Kasumi-1 (cell line): Measurements from ENCODE around the gene SLC34A3.

ENCODE experiments used
- DNase-seq, 2 experiments: peaks; one replicate each; lab custom pipeline; 2025; lab: John Stamatoyannopoulos, UW

Gene SLC34A3

GRCh38 chr9:137230705-137231371, at the start of gene SLC34A3:
TSS of gene SLC34A3 (plus strand) at chr9:137230901. CDS start at chr9:137231703, 802 bp downstream.
- DNase-seq, result no peak

DNA sequence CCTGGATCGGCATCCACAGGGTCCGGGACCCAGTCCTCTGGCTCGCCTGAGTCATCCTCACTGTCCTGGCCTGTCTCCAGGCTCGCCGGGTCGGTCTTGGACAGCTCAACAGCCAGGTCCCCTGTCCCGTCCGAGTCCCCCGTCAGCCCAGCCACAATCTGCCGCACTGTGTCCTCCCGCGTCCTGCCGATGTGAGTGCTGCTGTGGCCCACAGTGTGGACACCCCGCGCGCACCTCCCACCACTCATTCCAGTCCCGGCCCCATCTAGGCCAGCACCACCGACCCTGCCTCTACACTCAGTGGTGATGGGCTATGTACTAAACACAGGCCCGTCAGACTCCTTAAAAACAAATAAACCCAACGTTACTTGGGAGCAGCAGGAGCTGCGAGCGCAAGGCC, 49.0 kb upstream of the SLC34A3 start:
- no peak for DNase-seq

GRCh38 chr9:137182836-137183235, 47.9 kb upstream of the SLC34A3 start:
- no peak for DNase-seq

DNA sequence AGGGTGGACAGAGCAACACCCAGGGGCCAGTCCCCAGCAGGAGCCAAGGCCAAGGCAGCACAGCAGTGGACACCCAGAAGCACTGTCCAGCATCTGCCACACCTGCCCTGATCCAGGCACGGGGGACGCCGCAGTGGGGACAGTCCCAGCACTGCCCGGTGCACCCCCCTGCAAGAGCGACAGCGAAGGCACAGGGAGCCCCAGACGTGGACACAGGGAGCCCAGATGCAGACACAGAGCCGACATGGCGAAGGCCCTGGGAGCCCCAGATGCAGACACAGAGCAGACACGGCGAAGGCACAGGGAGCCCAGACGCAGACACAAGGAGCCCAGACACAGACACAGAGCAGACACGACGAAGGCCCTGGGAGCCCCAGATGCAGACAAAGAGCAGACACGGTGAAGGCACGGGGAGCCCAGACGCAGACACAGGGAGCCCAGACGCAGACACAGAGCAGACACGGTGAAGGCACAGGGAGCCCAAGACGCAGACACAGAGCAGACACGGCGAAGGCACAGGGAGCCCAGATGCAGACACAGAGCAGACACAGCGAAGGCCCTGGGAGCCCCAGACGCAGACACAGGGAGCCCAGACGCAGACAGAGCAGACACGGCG, 46.6 kb upstream of the SLC34A3 start:
- no peak for DNase-seq

GRCh38 chr9:137184881-137185660, 45.6 kb upstream of the SLC34A3 start:
- no peak for DNase-seq

DNA sequence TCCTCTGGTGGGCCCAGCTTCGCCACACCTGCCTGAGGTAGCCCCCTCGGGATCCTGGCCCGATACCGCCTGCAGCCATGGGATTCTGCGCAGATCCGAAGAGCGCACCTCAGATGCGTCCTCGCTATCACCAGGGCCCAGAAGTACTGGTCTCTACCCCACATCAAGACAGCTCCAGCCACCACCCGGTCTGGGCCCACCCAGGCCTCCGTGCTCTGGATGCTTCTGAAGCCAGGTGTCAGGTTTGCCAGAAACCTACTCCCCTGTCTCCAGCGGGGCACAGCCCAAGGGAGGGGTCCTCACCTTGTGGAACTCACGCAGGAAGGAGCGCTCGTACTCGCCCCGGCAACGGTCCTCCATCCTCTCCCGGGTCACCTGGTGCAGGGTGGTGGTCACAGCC, 44.8 kb upstream of the SLC34A3 start:
- no peak for DNase-seq

GRCh38 chr9:137186385-137186784, 44.3 kb upstream of the SLC34A3 start:
- no peak for DNase-seq

DNA sequence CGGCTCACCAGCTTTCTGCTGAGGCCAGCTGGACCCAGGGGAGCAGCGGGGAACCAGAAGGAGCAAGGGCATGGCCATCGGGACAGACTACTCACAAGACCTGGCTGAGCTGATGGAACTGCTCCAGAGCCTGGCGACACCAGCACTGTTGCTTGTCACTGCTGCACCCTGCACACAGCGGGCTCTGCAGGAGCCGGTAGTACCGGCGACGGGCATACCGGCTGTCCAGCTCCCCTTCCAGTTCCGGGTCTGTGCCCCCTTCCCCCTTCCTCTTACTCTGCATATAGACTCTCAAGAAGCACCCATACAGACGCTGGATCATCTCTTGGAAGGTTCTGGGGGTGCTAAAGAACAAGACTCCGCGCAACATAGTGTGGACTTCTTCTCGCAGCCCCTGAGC, 43.3 kb upstream of the SLC34A3 start:
- DNase-seq, result no peak

DNA sequence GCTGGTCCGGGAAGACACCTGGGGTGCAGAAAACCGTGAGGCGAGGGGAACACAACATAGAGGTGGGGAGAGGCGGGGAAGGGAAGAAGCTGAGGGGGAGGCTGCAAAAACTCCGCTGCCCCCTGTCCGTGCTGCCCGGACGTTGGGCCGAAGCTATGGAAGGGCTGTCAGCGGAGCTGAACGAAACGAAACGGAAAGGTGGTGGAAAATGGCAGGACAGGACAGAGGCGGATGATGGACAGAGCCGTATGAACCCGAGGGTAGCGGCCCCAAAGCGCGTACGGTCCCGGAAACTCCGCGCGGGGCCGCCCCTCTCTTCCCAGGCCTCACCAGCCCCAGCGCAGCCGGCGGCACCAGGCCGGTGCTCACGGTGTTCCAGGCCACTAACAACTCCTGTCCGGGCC, 42.6 kb upstream of the SLC34A3 start:
- DNase-seq, result no peak

GRCh38 chr9:137188490-137189296, 42.0 kb upstream of the SLC34A3 start, which contains the start of the genes ANAPC2 and SSNA1:
TSS of gene ANAPC2 (minus strand) at chr9:137188560. CDS start at chr9:137188532, 28 bp downstream.
TSS of gene SSNA1 (plus strand) at chr9:137188676. CDS start at chr9:137188727, 51 bp downstream.
- DNase-seq, result peak; percentile 66 to 70

- no peak for DNase-seq
Measured at GRCh38 chr9:137189297-137190295, 41.1 kb upstream of the SLC34A3 start.

DNA sequence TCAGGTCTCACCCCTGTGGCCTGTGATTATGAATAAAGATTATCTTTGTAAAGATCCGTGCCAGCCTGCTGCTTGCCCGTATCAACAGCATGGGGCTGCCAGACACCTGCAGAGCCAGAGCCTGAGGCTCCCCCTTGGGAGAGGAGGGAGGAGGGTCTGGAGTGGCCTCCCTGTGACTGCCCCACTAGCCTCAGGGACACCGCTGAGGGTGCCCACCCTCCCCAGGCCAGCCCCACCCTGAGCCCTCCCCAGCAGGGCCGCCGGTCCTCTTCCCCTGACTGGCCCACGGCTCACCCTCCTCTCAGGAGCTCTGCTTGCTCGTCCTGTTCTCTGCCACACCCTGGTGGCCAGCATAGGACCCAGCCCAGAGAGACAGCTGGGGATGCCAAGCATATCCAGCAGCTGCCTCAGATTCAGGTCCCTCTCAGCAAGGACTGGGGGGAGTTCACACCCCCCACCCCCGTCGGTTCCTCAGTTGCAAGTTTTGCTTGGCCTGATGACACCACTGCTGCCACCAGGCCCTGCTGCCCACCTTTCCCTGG, 40.3 kb upstream of the SLC34A3 start:
- no peak for DNase-seq

DNA sequence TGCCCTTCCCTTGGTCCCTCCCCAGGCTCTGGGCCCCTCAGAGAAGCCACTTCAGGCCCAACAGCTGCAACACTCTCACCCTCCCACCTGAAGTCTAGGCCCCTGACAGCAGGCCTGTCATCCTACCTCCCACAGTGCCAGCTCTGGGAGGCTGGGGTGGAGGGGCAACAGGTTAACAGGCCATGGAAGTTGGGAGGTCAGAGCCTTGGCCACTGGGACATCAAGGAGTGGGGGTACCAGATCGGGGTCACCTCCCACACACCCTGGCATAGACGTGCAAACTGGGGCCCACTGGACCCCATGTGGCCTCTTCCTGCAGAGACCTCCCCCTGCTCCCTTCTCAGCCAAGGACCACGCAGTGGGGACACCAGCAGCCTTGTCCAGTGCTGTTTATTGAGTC, 39.5 kb upstream of the SLC34A3 start:
- DNase-seq, result no peak

GRCh38 chr9:137191691-137192447, 38.8 kb upstream of the SLC34A3 start:
- no peak for DNase-seq

DNA sequence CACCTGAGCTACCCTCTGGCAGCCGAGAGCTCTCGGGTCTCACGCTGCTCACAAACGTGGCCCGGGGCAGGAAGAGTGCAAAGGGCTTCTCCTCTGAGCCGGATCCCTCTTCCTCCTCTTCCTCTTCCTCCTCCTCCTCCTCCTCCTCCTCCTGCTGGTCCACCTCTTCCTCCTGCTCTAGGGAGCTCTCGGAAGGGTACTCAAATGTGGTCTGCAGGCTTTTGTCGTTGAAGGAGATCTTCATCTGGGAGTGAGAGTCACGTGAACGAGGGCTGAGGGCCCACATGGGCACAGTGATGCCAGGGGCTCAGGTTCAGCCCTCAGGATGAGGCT, 38.3 kb upstream of the SLC34A3 start:
- no peak for DNase-seq

- DNase-seq, result no peak
Measured at GRCh38 chr9:137192859-137193258, 37.8 kb upstream of the SLC34A3 start.

DNA sequence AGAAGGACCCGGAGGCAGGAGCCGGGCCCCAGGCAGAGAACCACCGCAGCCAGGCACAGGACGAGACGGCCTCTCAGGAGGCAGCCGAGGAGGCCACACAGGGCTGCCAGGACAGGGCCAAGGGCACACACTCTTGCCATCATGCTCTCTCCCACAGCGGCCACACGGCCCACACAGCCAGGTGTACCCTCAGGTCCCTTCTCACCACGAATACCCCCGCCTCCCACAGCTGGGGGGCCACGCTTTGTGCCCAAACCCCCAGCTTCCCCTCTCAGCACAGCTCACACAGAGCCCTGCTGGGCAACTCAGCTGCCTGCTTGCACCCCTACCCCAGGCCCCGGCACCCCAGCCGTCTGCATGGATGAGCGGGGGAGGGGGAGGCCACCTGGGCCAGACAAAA, 36.9 kb upstream of the SLC34A3 start:
- DNase-seq, result no peak

DNA sequence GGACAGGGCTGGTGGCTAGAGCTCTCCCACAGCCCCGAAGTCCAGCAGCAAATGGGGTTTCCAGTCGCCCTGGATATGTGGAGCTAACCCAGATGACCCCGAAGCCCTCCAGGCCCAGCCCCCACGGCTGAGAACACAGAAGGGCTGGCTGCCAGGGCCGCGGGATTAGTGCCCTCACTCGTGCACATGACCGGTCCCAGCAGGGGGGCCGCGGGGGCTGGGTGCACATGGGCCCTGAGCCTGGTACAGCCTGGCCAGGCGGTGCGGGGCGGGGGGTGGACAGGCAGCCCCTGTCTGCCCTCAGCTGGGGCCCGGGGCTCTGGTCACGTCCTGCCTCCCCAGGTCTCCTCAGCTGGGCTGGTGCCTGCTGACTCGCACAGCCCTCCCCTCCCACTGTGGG, 36.3 kb upstream of the SLC34A3 start:
- no peak for DNase-seq

DNA sequence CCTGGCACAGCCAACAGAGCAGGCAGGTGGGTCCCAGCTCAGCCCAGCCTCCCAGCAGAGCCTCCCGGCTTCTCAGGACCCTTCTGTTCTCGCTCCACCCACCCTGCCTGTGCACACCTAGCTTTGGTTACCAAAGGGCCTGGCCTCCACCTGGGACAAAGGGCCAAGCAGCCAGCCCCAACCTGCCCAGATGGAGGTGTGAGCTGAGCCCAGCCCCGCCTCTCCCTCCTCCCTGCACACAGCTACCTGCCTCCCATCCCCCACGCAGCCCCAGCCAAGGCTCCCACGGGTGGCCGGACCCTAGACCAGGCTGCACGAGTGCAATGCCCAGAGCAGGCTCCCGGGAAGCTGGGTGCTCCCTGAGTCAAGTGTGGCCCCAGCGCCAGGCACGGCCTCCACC, 35.8 kb upstream of the SLC34A3 start:
- DNase-seq, result no peak
